MM.1S (cell line): Measurements from ENCODE around the gene PLOD3.

ENCODE experiments used
- DNase-seq: peaks from one replicate; pipeline ENCODE4 v3.0.0-alpha.2; 2015
- H2AFZ ChIP-seq: fragments of 300-600 bp; sonication (generic); 2 replicates; pipeline ENCODE4 v1.6.0; 2016; ENCODE audit warnings: antibody characterized with exemption, low read length
- H3F3A ChIP-seq: fragments of 300-600 bp; sonication (generic); 2 replicates; pipeline ENCODE4 v1.6.1; 2016; ENCODE audit warnings: mild to moderate bottlenecking, antibody characterized with exemption, low read length, moderate library complexity, mixed read lengths; ENCODE audit not compliant: insufficient read depth
- H3K27ac ChIP-seq: fragments of 300-600 bp; sonication (generic); 2 replicates; pipeline ENCODE4 v1.5.1; 2016; ENCODE audit warnings: mild to moderate bottlenecking, low read length
- H3K27me3 ChIP-seq: fragments of 300-600 bp; sonication (generic); replicated peaks from 2 replicates; pipeline ENCODE4 v1.6.0; 2016; ENCODE audit warnings: low read length; ENCODE audit not compliant: insufficient read depth
- H3K36me3 ChIP-seq: fragments of 300-600 bp; sonication (generic); replicated peaks from 2 replicates; pipeline ENCODE4 v1.6.1; 2016; ENCODE audit warnings: mild to moderate bottlenecking, low read length, mixed read lengths; ENCODE audit not compliant: insufficient read depth
- H3K4me1 ChIP-seq: fragments of 300-600 bp; sonication (generic); 2 replicates; pipeline ENCODE4 v1.6.1; 2016; ENCODE audit warnings: low read length, mixed read lengths
- H3K4me2 ChIP-seq: fragments of 300-600 bp; sonication (generic); 2 replicates; pipeline ENCODE4 v1.6.0; 2016; ENCODE audit warnings: low read depth, low read length
- H3K4me3 ChIP-seq: fragments of 300-600 bp; sonication (generic); 2 replicates; pipeline ENCODE4 v1.5.1; 2016; ENCODE audit warnings: low read length, mixed read lengths
- H3K79me2 ChIP-seq: fragments of 300-600 bp; sonication (generic); 2 replicates; pipeline ENCODE4 v1.6.1; 2016; ENCODE audit warnings: mixed run types, low read length, mixed read lengths
- H3K9ac ChIP-seq: fragments of 300-600 bp; sonication (generic); 2 replicates; pipeline ENCODE4 v1.6.1; 2016; ENCODE audit warnings: low read length, mixed read lengths
- H3K9me2 ChIP-seq: fragments of 300-600 bp; sonication (generic); replicated peaks from 2 replicates; pipeline ENCODE4 v1.6.1; 2016; ENCODE audit warnings: mild to moderate bottlenecking, low read length, mixed read lengths; ENCODE audit not compliant: insufficient read depth
- H3K9me3 ChIP-seq: fragments of 300-600 bp; sonication (generic); replicated peaks from 2 replicates; pipeline ENCODE4 v1.6.1; 2016; ENCODE audit warnings: mild to moderate bottlenecking, low read length, mixed read lengths; ENCODE audit not compliant: insufficient read depth
- H4K20me1 ChIP-seq: fragments of 300-600 bp; sonication (generic); 2 replicates; pipeline ENCODE4 v1.6.1; 2016; ENCODE audit warnings: mild to moderate bottlenecking, low read length, moderate library complexity, mixed read lengths; ENCODE audit not compliant: insufficient read depth
- EZH2 ChIP-seq: fragments of 300-600 bp; sonication (generic); optimal IDR thresholded peaks from 2 replicates; pipeline ENCODE3; 2017; ENCODE audit warnings: low read depth, mild to moderate bottlenecking, antibody characterized with exemption, low read length, mixed read lengths
- EZH2phosphoT487 ChIP-seq: fragments of 300-600 bp; sonication (generic); IDR thresholded peaks from 2 replicates; pipeline ENCODE4 v1.6.1; 2018; ENCODE audit warnings: antibody characterized with exemption, low read length
- TF ChIP-seq, protein P1 (sequence below): fragments of 300-600 bp; sonication (generic); IDR thresholded peaks from 2 replicates; pipeline ENCODE4 v1.5.1; 2016; ENCODE audit warnings: antibody characterized with exemption, low read length, mixed read lengths

The PLOD3 gene

DNA sequence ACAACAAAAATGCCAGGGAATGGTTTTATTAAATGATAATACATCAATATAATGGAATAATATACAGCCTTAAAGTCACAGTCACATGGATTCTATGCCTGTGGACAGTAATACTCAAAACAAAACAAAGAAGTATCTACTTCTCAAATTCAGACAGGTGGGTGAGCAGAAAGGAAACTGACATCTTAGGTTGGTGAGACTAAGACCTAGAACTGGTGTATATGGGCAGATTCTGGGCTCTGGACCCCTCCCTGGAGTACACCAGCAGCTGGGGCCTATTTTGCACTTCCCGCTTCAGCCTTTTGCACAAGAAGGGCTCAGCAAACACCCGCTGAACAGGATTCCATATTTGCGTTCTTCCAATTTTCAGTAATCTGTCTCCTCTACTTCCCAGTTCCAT, 32.9 kb upstream of the PLOD3 start:
- no peak overlapping the region for H3K4me2 ChIP-seq
- no peaks in the 10 kb centered on the region for H4K20me1 ChIP-seq
- H3K4me1 ChIP-seq = no peaks in the 10 kb centered on the region
- no peak overlapping the region for H2AFZ ChIP-seq
- no peak overlapping the region for H3K9ac ChIP-seq
- H3K27me3 ChIP-seq = peaks cover 15% of the 10 kb centered on the region; the same call in 1 of the 2 replicates
- no peak overlapping the region for H3K4me3 ChIP-seq
- TF ChIP-seq EZH2phosphoT487 = no peak
- TF ChIP-seq, protein P1, sequence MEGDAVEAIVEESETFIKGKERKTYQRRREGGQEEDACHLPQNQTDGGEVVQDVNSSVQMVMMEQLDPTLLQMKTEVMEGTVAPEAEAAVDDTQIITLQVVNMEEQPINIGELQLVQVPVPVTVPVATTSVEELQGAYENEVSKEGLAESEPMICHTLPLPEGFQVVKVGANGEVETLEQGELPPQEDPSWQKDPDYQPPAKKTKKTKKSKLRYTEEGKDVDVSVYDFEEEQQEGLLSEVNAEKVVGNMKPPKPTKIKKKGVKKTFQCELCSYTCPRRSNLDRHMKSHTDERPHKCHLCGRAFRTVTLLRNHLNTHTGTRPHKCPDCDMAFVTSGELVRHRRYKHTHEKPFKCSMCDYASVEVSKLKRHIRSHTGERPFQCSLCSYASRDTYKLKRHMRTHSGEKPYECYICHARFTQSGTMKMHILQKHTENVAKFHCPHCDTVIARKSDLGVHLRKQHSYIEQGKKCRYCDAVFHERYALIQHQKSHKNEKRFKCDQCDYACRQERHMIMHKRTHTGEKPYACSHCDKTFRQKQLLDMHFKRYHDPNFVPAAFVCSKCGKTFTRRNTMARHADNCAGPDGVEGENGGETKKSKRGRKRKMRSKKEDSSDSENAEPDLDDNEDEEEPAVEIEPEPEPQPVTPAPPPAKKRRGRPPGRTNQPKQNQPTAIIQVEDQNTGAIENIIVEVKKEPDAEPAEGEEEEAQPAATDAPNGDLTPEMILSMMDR = no peak
- TF ChIP-seq EZH2 = no peak
- H3F3A ChIP-seq = no peaks in the 10 kb centered on the region
- H3K9me3 ChIP-seq = no peaks in the 10 kb centered on the region
- no peaks in the 10 kb centered on the region for H3K36me3 ChIP-seq
- peaks cover 50% of the 10 kb centered on the region for H3K79me2 ChIP-seq
- H3K9me2 ChIP-seq = no peaks in the 10 kb centered on the region
- no peak overlapping the region for H3K27ac ChIP-seq
- no peak for DNase-seq

DNA sequence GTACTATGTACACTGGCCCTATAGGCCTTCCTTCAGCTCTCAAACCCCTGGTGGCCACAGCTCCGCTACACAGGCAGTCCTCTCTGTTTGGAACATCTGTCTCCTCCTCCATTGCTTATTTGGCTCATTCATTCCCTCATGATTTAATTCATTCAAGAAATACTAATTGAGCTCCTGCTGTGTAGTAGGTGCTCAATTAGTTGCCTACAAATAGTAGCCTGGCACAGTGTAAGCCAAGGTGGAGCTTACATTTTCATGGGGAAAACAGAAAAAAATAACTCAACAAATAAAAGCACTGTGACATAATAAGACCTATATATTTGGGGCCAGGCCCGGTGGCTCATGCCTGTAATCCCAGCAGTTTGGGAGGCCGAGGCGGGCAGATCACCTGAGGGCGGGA, 30.9 kb upstream of the PLOD3 start:
- Histone ChIP-seq H3K36me3 (no peaks in the 10 kb centered on the region), H3K9me2 (no peaks in the 10 kb centered on the region), H2AFZ (no peak overlapping the region), H4K20me1 (no peaks in the 10 kb centered on the region), H3K4me3 (no peak overlapping the region), H3K9ac (no peak overlapping the region), H3K4me2 (no peak overlapping the region), H3K9me3 (no peaks in the 10 kb centered on the region), H3K79me2 (peaks cover 63% of the 10 kb centered on the region), H3K27me3 (no peaks in the 10 kb centered on the region), H3K4me1 (peaks cover 5% of the 10 kb centered on the region; the same call in 1 of the 2 replicates), H3K27ac (no peak overlapping the region), H3F3A (no peaks in the 10 kb centered on the region)
- TF ChIP-seq EZH2 (no peak), EZH2phosphoT487 (no peak)
- TF ChIP-seq, protein P1 = no peak
- no peak for DNase-seq

GRCh38 chr7:101245147-101245668, 27.8 kb upstream of the PLOD3 start:
- H3K4me1 ChIP-seq = peaks cover 5% of the 10 kb centered on the region; the same call in 1 of the 2 replicates
- no peak overlapping the region; the same call in 1 of the 2 replicates for H3K27ac ChIP-seq
- H2AFZ ChIP-seq = peak overlapping the region; percentile 99
- no peaks in the 10 kb centered on the region for H4K20me1 ChIP-seq
- DNase-seq = no peak
- H3K27me3 ChIP-seq = no peaks in the 10 kb centered on the region
- peak overlapping the region; percentile 99; the same call in 1 of the 2 replicates for H3K9ac ChIP-seq
- H3K9me2 ChIP-seq = no peaks in the 10 kb centered on the region
- no peak for TF ChIP-seq EZH2
- TF ChIP-seq EZH2phosphoT487 = no peak
- TF ChIP-seq, protein P1 = no peak
- no peaks in the 10 kb centered on the region for H3F3A ChIP-seq
- H3K9me3 ChIP-seq = no peaks in the 10 kb centered on the region
- H3K4me3 ChIP-seq = peak overlapping the region; percentile 100
- no peaks in the 10 kb centered on the region for H3K36me3 ChIP-seq
- H3K4me2 ChIP-seq = peak overlapping the region; percentile 99
- H3K79me2 ChIP-seq = peaks cover 57% of the 10 kb centered on the region
